Superior temporal gyrus (tissue), 1 donor: ENCODE measurements around the gene RPAP2.
A peak's percentile ranks its signal among the peaks of the same experiment; 100 is the strongest.
"Not testable (repeated sequence)": the region's sequence is repeated elsewhere in the genome, so short reads cannot be mapped to it uniquely, and the experiment has no call there.

ENCODE experiments used
- DNase-seq: peaks from one replicate; pipeline ENCODE4 v3.0.0-alpha.2; 2016; ENCODE audit errors: extremely low spot score

Gene RPAP2

DNA sequence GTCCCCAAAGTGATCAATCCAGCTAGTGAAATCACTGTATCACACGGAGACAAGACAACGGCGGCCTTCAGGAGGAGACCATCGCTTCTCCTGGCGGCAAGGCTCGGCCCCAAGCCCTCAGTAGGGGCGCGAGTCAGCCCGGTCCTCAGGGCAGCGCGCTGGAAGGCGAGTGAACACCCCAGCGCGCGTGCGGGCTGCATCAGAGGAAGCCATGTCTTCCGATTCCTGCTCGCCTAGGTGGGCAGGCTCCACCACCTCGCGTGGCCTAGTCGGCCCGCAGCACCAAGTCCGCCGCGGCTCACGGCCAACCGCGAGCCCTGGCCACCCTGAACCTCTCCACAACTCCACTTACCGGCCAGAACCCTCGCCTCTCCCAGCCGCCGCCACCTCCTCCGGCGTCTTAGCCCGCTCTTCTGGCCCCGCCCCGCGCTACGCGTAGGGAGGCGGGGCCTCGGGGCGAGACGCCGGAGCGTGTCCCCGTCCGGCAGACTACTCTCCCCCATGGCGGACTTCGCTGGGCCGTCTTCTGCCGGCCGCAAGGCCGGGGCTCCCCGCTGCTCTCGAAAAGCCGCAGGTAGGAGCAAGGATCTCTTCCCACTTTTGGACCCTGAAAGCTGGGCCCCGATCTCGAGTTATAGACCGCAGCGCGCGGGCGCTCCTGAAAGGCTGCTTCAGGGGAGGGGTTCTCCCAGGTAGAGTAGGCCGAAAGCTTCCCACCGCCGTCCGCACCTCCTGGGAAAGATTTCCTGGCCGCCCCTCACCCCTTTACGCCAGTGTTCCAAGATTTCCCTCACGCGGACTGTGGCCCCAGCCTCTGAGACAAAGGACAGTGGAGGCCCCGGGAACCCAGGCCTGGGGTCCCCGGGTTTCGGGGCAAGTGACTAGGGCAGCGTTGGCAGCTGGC, at the start of gene RPAP2, which contains the start of gene GLMN:
Gene RPAP2, plus strand, starts transcription at position 487 of the 904 bp plus-strand sequence. Its CDS starts 15 bp downstream, at position 502.
Gene GLMN, minus strand, starts transcription at position 415 of the 904 bp plus-strand sequence. CDS start 988 bp downstream, outside the sequence.
- DNase-seq, result peak; percentile 88

DNA sequence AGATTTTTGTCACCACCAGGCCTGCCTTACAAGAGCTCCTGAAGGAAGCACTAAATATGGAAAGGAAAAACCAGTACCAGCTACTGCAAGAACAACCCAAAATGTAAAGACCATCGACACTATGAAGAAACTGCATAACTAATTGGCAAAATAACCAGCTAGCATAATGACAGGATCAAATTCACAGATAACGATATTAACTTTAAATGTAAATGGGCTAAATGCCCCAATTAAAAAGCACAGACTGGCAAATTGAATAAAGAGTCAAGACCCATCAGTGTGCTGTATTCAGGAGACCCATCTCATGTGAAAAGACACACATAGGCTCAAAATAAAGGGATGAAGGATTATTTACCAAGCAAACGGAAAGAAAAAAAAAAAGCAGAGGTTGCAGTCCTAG, 44.1 kb upstream of the RPAP2 start:
- DNase-seq, result not testable (repeated sequence)

DNA sequence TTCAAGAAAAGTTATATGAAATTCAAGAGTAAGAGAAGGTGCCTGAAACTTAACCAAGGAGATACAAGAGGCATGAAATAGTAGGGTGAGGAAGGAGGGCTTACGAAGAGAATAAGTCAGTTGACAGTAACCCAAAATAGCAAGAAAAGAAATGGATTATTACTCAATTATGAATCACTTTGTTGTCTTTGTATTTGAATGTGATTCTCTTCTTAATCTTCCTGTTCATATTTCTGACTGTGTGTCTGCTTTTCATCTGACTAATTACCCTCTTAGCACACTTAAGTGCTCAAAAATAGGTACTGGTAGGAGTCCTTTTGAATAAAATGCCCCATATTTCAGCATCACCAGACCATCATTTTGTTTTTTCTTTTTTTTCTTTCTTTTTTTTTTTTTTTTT, 39.5 kb upstream of the RPAP2 start:
- DNase-seq, result no peak

DNA sequence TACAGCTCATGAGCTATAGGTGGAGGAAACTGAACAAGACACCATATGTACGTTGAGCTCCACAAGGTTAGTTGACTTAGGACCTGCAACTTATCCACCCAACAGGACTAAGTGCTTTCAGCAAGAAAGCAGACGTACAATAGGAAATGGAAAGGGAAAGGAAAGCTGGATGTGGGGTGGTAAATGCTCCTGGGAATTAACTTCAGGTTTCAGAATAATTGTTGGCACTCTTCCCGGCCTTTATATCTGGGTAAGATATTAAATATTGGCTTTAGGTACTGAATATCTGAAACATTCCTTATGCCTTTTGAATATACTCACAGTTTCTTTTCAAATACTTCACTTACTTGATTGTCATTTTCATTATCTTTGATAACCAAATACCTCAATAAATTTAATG, 36.3 kb upstream of the RPAP2 start:
- no peak for DNase-seq

DNA sequence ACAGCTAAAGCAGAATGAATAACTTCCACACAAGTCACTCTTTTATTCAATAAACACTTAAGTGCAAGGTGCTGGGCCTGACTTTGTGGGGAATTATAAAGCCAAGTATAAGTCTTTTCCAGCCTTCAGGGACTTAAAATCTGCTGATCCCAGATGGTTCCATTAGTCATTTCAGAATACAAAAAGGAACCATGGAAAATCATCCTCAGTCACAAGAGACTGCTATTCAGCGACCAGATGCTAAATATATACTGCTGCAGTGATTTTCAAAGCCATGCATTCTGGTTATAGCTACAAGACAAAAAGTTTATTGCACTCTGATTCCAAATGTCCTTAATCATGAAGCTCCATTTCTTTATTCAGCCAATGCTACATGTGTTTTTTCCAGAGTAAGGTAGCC, 25.8 kb upstream of the RPAP2 start:
- DNase-seq, result peak; percentile 54

DNA sequence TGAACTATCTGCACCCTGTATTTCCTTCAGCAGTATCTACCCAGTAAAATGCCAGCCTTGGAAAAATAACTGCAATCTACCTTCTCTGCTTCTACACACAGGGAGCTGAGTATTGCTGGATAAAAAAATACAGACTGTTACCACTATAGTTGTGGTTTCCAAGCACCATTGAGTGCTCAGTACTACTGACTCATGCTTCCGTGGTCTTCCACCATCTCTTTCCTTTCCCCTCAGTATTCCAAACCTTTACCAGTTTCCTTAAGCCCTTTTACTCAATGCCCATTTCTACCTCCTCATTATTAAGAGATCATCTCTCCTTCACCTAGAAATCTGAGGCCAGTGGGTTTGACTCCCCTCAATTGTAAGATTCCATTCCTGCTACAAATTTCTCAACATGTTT, 23.9 kb upstream of the RPAP2 start:
- no peak for DNase-seq

DNA sequence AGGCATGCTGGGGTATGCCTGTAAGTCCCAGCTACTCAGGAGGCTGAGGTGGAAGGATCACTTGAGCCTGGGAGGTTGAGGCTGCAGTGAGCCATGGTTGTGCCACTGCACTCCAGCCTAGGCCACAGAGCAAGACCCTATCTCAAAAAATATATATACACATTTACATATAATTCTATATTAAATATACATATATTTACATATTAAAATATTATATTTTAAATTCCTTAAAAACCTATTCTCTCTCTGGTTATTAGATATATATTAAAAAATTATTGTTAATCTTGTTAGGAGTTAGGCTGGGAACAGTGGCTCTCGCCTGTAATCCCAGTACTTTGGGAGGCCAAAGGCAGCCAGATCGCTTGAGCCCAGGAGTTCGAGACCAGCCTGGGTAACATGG, 22.8 kb upstream of the RPAP2 start:
- DNase-seq, result no peak

DNA sequence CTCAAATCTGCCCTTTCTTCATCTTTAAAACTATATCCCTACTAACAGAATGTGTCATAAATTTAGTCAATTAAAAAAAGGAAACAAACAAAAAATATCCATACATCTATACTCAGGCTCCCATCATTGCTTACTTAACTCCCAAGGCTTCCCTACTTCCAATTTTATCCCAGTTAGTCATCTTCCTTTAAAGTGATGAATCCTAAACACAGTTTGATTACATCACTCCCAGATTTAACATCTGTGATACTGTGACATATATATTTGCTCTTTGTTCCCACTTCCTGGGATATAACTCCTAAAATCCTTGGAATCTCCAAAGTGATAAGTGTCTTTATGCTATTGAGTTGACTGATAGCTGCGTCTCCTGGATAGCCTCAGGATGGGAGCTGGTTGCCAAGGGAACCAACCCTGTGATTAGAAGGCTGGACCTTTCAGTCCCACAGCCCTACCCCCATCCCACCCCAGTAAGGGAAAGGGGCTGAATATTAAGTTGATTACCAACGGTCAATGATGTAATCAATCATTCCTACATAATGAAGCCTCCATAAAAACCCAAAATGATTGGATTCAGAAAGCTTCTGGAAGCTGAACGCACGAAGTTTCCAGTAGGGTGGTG, 21.6 kb upstream of the RPAP2 start:
- no peak for DNase-seq

DNA sequence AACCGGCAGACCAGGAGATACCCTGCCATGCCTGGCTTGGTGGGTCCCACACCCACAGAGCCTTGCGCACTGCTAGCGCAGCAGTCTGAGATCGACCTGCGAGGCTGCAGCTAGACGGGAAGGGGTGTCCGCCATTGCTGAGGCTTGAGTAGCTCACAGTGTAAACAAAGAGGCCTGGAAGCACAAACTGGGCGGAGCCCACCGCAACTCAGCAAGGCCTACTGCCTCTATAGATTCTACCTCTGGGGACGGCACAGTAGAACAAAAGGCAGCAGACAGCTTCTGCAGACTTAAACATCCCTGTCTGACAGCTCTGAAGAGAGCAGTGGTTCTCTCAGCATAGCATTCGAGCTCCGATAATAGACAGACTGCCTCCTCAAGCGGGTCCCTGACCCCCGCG, 19.1 kb upstream of the RPAP2 start:
- DNase-seq, result not testable (repeated sequence)

DNA sequence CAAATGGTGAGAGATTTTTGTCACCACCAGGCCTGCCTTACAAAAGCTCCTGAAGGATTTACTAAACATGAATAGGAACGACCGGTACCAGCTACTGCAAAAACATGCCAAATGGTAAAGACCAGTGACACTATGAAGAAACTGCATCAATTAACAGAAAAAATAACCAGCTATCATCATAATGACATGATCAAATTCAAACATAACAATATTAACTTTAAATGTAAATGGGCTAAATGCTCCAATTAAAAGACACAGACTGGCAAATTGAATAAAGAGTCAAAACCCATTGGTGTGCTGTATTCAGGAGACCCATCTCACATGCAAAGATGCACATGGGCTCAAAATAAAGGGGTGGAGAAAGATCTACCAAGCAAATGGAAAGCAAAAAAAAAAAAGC, 17.4 kb upstream of the RPAP2 start:
- DNase-seq, result not testable (repeated sequence)

DNA sequence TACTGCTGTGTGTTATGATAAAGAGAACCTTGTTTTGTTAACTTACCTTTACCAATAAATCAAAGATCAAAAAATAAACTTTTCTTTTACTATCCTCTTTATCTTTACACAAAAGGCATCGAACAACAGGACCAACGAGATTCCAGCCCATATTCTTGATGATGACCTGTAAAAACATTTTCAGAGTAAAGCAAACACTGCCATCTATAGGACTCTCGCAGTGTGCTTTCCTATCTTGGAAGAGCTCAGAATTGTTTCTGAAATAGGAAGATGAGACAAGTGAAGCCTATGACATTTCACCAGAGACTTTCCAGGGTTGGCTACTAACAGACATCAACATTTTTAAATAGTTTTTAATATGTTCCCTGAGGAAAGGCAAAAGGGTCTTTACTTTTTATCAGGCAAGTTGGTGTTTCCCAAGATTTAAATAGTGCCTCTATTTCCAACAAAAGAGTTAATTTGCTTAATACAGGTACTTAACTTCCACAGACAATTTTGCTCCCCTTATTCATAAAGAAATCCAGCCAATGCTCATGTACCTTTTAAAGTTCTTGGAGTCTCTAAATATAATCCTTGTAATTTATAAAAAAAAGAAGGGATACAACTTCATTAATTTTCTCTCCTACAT, 7.4 kb upstream of the RPAP2 start:
- peak; percentile 85 for DNase-seq

DNA sequence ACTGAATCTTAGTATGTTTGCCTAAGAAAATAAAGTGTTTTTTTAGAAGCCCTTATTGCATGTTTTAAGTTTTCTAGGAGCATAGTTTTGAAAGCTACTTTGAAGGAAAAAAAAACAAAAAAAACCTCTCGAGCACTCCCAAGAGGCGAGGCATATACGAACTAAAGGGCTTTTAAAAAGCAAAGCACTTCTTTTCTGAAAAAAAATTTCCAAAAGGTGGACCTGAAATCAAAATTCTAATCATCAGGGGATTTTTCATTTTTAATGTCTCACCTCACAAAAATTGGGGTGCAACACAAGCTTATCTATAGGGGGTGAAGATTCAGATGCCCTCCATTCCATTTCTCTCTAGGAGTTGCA, 666 bp upstream of the RPAP2 start:
- peak; percentile 63 for DNase-seq

DNA sequence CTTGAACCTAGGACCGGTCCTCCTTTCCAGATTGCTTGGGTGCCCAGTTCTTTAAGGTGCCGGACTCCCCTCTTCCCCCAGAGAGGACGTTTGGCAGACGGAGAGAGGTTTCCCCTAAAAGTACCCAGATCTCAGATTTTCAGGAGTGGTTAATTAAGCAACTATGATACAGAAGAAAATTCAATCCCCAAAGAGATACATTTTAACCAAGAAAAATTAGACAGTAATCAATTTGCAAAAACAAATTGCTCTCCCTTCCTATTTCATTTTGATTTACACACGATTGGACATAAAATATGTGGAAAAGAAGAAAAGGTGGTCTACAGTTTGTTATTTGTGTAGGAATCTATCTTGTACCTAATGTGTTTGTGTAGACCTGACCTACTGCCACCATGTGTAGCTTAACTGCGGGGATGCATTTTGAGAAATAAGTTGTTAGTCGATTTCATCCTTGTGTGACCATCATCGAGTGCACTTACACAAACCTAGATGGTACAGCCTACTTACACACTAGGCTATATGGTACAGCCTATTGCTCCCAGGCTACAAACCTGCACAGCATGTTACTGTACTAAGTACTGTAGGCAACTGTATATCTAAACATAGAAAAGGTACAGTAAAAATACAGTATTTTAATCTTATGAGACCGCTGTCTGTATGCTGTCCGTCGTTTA, 755 bp downstream of the RPAP2 start:
- no peak for DNase-seq

DNA sequence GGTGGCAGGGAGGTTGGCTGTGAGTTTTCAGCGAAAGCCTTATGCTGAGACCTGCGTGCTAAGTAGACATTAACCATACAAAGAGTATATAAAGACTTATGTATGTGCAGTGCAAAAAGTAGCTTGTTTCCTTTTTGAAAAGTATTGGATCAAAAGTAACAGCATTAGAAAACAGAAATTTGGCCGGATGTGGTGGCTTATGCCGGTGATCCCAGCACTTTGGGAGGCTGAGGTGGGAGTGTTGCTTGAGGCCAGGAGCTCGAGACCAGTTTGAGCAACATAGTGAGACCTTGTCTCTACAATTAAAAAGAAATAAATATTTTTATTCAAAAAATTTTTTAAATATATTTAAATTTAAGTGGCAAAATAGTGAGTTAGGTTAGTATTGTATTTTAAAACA, 2.2 kb downstream of the RPAP2 start:
- DNase-seq, result no peak

DNA sequence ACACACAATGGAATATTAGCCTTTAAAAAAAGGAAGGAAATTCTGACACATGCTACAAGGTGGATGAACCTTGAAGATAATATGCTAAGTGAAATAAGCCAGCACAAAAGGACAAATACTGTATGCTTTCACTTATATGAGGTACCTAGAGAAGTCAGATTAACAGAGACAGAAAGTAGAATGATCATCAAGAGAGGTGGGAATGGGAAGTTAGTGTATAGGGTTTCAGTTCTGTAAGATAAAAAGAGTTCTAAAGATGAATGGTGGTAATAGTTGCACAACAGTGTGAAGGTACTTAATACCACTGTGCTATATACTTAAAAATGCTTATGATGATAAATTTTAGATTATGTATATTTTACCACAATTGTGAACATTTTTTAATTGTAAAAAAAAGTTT, 7.2 kb downstream of the RPAP2 start:
- DNase-seq, result no peak

DNA sequence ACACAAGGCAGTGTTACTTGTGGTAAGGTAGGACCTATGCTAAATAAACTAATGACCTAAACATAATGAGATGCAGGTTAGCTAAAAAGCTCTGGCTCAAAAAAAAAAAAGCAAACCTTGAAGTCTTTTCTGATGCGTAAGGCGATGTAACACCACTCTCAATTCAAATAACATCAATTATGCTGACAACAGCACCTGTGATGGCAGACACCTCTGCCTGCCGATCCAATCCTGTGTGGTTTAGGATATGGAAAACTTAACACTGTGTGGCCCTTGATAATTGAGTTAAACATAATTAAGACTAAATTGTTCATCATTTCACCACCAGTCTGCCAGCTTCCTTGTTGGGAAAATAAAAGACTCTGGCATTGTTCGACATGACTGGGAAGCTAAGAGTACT, 9.1 kb downstream of the RPAP2 start:
- DNase-seq, result no peak

DNA sequence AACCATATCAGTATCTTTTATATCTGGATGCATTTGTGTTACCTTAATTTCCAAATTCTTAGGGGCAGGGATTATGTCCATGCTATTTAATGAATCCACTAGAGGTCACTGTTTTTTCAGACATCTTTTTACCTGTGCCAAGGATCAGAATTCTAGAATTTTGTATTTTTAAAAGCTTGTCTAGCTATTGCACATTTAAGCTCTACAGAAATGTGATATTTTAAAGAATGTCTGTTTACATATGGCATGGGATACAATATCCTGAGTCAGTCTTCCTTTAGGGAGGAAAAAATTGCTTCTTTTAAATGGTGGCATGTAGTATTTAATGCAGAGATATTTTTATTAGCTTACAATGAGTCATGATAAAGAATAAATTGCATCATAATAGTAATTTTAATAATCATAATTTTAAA, 11.3 kb downstream of the RPAP2 start:
- peak; percentile 64 for DNase-seq

DNA sequence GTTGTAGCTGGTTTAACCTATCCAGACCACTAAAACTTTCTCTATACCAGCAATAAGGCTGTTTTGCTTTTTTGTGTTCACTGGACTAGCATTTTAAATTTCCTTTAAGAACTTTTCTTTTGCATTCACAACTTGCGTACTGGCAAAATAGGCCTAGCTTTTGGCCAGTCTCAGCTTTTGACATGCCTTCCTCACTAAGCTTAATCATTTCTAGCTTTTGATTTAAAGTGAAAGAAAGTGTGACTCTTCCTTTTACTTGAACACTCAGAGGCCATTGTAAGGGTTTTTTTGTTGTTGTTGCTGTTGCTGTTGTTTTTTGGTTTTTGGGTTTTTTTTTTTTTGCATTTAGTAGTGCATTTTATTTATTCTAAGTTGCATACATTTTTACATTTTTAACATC, 15.2 kb downstream of the RPAP2 start:
- no peak for DNase-seq

DNA sequence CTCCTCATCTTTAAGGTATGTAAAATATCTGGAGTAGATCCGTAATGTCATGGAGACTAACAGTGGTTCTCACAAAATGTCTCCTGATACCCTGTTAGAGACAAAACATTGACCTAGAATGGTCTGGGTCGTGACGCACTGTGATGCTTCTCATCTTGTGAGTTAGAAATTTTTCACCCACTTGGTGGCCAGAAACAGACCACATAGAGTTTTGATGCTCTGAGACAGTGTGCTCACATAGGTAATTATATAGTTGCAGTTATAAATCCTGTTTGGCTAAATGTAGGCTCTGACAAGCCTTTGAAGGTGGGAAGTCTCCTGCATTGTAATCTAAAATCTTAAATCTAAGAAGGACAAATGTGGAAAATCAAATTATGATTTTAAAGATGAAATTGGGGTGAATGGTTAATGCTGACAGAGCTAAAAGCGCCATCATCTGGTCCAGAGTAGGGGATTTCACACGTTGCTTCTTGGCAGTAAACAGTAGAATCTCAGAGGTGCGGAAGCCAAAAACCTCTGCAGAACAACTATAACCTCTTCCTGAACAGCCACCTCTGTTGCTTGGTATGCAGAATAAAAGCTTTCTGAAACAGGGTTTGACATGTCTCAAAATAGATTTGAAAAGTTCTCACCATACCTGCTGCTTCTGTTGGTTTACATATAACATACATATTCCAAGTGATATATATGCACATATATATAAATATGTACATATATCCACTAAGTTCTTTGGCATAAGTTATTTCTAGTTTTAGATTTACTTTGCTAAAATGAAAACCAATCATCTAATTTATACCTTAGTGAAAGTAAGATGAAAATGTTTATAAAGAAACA, 17.1 kb downstream of the RPAP2 start:
- no peak for DNase-seq

DNA sequence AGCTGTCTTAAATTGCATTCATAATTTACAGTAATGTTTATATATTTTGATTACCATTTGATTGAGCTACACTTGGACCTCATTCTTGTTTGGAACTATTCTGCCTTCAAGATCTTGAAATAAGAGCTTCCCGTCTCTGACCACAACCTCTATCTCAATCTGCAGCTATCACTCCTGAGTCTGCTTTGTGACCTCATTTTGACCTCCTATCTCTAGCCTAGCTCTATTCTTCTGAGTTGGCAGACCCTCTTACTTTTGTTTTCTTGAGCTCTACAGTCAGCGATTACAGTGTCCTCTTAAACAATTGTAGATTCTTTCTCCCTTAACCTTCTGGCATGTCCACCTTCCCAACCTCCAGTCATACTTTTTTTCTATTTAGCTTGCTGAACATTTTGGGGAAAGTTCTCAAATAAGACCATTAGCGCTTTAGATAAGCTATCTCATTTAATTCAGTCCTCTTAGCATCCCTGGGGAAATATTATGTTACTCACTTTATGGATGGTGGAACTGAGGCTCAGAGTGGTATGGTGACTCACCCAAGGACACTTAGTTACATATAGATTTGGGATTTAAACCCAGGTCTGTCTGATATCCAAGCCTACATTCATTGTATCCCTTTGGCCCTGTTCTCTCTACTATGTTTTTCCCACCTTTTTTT, 19.1 kb downstream of the RPAP2 start:
- DNase-seq, result no peak
